ENCODE results near the gene PPP2R5A.

GRCh38 chr1:212396638-212397037, 111.4 kb downstream of the PPP2R5A start:
- no peak for TF ChIP-seq RAD21 (IDR thresholded peaks at IDR 0.05 in 1 of 2, conservative IDR thresholded peaks at IDR 0.05 in 1 of 2; ENCODE audit: low read depth in 2 of 2, low read length in 2 of 2)
- TF ChIP-seq ZNF274 (IDR thresholded peaks at IDR 0.05; ENCODE audit: borderline replicate concordance, extremely low read depth, low read length): no peak
- TF ChIP-seq SIN3A (conservative IDR thresholded peaks at IDR 0.05 in 1 of 2, IDR thresholded peaks at IDR 0.05 in 1 of 2; ENCODE audit: low read depth in 1 of 2, low read length in 2 of 2): no peak
- no peak for TF ChIP-seq POLR2A (IDR thresholded peaks at IDR 0.05; ENCODE audit: control extremely low read depth in 1 of 2, low read depth in 2 of 2, low read length in 2 of 2)
